KOPT-K1 (cell line): Measurements from ENCODE around the gene KCNMA1.

ENCODE experiments used
- H3K27ac ChIP-seq: fragments of 200-600 bp; sonication (generic); 2 replicates; pipeline ENCODE4 v1.5.1; 2016; ENCODE audit warnings: antibody characterized with exemption, mild to moderate bottlenecking, low read depth, low read length; ENCODE audit not compliant: poor library complexity, severe bottlenecking
- H3K36me3 ChIP-seq: fragments of 200-600 bp; sonication (generic); 2 replicates; pipeline ENCODE4 v1.5.1; 2017; ENCODE audit warnings: antibody characterized with exemption, mild to moderate bottlenecking, low read length, moderate library complexity; ENCODE audit not compliant: insufficient read depth
- H3K9me3 ChIP-seq: fragments of 200-600 bp; sonication (generic); 2 replicates; pipeline ENCODE4 v1.5.1; 2017; ENCODE audit warnings: antibody characterized with exemption, low read length, mild to moderate bottlenecking; ENCODE audit not compliant: insufficient read depth, poor library complexity, severe bottlenecking

Gene KCNMA1

GRCh38 chr10:77045085-77045484 lies 592.5 kb downstream of the KCNMA1 start:
- Histone ChIP-seq H3K36me3 (no peaks in the 10 kb centered on the region), H3K27ac (no peak overlapping the region), H3K9me3 (no peaks in the 10 kb centered on the region)

GRCh38 chr10:77043420-77043763 lies 594.2 kb downstream of the KCNMA1 start:
- no peak overlapping the region for H3K27ac ChIP-seq
- no peaks in the 10 kb centered on the region for H3K9me3 ChIP-seq
- H3K36me3 ChIP-seq = no peaks in the 10 kb centered on the region

DNA sequence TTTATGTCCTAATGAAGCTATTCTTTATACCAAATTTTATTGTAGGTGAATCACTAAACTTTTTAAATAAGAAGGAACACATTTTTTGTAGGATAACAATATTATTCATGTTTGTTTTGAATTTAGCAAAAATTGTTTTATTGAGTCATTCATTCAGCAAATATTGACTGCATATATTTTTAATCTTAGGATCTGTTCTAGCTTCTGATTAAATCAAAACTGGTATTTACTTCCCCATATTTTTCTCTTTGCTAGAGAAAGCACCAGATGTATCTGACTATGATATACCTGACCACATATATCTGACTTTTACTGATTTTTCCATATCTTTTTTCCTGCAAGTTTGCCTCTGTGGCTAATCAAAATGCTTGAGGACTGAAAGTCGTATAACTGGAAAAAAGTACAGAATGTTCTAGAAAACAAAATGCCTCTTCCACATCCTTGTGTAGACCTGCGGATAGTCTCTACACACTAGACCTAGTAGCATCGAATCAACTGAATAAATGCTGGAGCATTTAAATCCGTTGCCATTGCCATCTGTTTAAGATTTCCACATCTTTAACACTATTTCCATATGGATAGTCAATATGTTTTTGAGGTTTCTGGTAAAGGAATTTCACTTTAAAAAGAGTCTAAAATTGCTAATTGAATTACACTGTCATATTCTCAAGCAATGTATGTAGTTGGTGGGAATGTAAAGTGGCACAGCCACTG lies 594.7 kb downstream of the KCNMA1 start:
- Histone ChIP-seq H3K27ac (no peak overlapping the region), H3K36me3 (no peaks in the 10 kb centered on the region), H3K9me3 (no peaks in the 10 kb centered on the region)

GRCh38 chr10:77041636-77042258 lies 595.9 kb downstream of the KCNMA1 start:
- Histone ChIP-seq H3K36me3 (no peaks in the 10 kb centered on the region), H3K27ac (peak overlapping the region; percentile 15), H3K9me3 (no peaks in the 10 kb centered on the region)

DNA sequence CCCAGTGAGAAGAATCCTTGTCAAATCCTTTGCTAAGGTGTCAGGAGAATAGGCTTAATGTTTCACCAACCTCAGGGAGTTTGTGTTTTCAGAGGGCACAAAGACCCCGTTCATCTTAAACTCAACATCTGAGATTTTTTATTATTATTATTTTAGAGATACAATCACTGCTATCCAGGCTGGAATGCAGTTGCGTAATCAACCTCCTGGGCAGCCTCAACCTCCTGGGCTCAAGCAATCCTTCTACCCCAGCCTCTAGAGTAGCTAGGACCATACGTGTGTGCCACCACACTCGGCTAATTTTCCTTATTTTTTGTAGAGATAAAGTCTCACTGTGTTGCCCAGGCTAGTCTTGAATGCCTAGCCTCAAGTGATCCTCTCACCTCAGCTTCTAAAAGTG lies 599.2 kb downstream of the KCNMA1 start:
- Histone ChIP-seq H3K27ac (no peak overlapping the region), H3K9me3 (no peaks in the 10 kb centered on the region), H3K36me3 (no peaks in the 10 kb centered on the region)

DNA sequence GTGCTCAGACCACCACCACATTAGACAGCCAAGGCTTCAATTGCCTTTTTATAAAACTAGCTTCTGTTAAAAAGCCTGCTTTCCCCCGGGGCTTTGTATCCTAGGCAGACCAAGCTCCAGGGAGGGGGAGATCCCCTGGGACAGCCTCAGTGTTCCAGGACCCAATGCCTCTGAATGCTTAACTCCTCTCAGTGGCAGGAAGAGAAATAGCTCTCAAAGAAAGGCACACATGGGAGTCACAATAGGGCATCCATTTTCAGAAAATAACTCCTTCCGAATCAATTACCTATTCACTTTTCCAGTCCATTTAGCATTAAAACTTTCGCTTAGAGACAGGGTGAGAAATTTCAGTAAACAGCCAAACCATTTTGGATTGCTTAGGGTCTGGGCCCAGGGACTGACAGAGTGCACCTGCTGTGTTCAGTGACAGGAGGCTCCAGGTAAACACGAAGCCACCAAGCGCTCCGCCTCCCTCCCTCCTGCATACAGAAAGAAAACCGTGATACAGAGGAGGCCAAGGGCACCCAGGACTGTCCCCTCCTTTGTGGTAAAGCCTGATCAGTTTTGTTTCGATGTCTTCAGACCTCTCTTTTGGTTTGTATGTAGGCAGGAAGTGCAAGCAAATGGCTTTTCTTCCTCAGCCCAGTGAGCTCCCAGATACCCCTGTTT lies 599.7 kb downstream of the KCNMA1 start:
- Histone ChIP-seq H3K27ac (no peak overlapping the region), H3K36me3 (no peaks in the 10 kb centered on the region), H3K9me3 (no peaks in the 10 kb centered on the region)

- Histone ChIP-seq H3K27ac (no peak overlapping the region), H3K9me3 (no peaks in the 10 kb centered on the region), H3K36me3 (no peaks in the 10 kb centered on the region)
These were observed 600.4 kb downstream of the KCNMA1 start for GRCh38 chr10:77036993-77037734.

DNA sequence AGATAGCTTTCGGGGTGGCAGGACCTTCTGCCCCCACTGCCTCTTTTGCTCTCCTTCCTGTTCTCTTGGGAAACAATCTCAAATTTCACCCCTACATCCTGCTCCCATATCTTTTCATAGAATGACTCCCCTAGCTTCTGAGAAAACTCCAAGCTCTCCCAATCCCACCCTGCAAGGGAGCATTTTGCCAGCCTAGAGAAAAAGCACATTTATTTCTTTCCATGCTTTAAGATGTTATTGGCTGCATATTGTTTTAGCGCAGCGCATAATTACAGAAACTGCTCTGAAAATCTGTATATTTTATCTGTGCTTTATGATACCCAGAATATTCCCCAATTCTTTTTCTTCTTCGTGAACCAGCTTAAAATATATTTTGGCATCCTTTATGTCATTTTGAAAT lies 601.3 kb downstream of the KCNMA1 start:
- Histone ChIP-seq H3K36me3 (no peaks in the 10 kb centered on the region), H3K27ac (no peak overlapping the region), H3K9me3 (no peaks in the 10 kb centered on the region)

GRCh38 chr10:77034795-77035194 lies 602.8 kb downstream of the KCNMA1 start:
- Histone ChIP-seq H3K27ac (no peak overlapping the region), H3K36me3 (no peaks in the 10 kb centered on the region), H3K9me3 (no peaks in the 10 kb centered on the region)

GRCh38 chr10:77034240-77034639 lies 603.4 kb downstream of the KCNMA1 start:
- Histone ChIP-seq H3K27ac (no peak overlapping the region), H3K9me3 (no peaks in the 10 kb centered on the region)

DNA sequence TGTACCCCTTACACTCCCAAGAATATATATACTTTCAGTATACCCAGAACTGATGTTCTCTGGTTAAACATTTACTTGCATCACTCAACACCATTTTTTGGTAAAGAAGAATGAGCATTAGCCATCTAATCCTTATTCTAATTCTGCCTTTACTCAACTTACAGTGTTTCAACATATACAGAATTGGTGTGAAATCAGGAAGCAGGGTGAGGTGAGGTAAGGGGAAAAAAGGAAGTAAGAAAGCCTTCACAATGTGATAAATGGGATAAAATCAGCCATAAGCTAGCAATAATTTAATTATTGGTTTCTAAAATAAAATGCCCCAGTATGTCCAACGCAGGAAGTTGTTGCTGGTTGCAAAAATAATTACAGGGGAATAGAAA lies 605.4 kb downstream of the KCNMA1 start:
- no peaks in the 10 kb centered on the region for H3K36me3 ChIP-seq
- H3K9me3 ChIP-seq = no peaks in the 10 kb centered on the region
- no peak overlapping the region for H3K27ac ChIP-seq

More at GRCh38 chr10:77034240-77034639, 603.4 kb downstream of the KCNMA1 start:
- H3K36me3 ChIP-seq = no peaks in the 10 kb centered on the region

- Histone ChIP-seq H3K9me3 (no peaks in the 10 kb centered on the region), H3K27ac (no peak overlapping the region), H3K36me3 (no peaks in the 10 kb centered on the region)
These were observed 605.9 kb downstream of the KCNMA1 start for GRCh38 chr10:77031531-77032187.

GRCh38 chr10:77030974-77031373 lies 606.6 kb downstream of the KCNMA1 start:
- H3K36me3 ChIP-seq = no peaks in the 10 kb centered on the region
- H3K27ac ChIP-seq = no peak overlapping the region
- no peaks in the 10 kb centered on the region for H3K9me3 ChIP-seq

DNA sequence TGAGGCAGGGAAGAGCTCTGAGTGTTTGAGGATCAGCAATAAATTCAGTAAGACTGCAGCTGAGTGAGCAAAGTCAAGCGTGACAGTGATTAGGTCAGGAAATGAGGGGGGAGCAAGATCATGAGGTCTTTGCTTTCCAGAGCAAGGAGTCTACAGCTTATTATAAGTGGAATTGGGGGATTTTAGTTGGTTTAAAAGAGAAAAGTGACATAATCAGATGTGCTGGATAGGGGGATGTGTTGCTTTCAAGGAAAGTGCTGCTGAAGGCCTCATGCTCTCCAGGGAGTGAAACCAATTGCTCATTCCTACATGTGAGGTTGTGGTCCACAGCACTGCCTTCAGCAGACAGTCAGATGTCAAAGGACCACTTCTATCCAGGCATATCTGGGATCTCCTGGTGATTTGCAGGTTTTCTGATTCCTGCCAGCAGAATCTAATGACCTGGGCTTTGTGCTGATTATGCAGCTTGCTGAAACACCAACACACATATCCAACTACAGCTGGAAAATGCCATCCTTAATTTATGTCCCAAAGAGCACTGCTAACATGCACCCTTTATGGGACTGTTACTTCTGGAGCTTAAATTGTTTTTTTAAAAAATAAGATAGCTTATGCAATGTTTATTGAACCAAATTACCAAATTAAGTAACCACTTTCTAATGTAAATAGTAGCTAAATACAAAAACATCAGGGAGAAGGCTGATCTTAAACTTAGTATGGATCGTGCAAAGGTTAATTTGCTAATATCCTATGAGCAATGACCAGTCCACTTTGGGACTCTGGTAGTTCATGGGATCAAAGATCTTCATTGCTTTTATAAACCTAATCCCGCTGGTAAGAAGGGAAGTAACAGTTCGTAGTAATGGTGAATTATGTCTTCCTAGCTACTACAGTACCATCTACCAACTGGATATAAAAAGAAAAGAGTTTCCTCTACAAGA lies 607.6 kb downstream of the KCNMA1 start:
- no peak overlapping the region for H3K27ac ChIP-seq
- H3K36me3 ChIP-seq = no peaks in the 10 kb centered on the region
- no peaks in the 10 kb centered on the region for H3K9me3 ChIP-seq
